ENCODE data around the gene NSG1.

- TF ChIP-seq EP300 (IDR thresholded peaks at IDR 0.05; ENCODE audit: borderline replicate concordance in 1 of 2, low read depth in 2 of 2, low read length in 2 of 2) (no peak), EZH2 (IDR thresholded peaks at IDR 0.05; ENCODE audit: low read depth, low read length, severe bottlenecking) (no peak), POLR2AphosphoS5 (IDR thresholded peaks at IDR 0.05; ENCODE audit: low read depth, low read length) (no peak), FOSL1 (IDR thresholded peaks at IDR 0.05; ENCODE audit: insufficient read depth, low read depth, low read length) (no peak), POLR2A (IDR thresholded peaks at IDR 0.05; ENCODE audit: control extremely low read depth in 1 of 2, low read depth in 2 of 2, low read length in 2 of 2) (no peak), CTCF (IDR thresholded peaks at IDR 0.05; ENCODE audit: control extremely low read depth in 1 of 3, insufficient read depth in 1 of 3, low read depth in 1 of 3, low read length in 3 of 3) (peak in 2 of 3 experiments; percentile 26 to 29; a peak in 2 of 4 replicates), BACH1 (IDR thresholded peaks at IDR 0.05; ENCODE audit: low read length) (no peak), CHD1 (IDR thresholded peaks at IDR 0.05; ENCODE audit: low read depth, low read length) (no peak), MAX (IDR thresholded peaks at IDR 0.05) (no peak), CHD2 (IDR thresholded peaks at IDR 0.05; ENCODE audit: low read length) (no peak), YY1 (IDR thresholded peaks at IDR 0.05; ENCODE audit: low read depth, low read length) (no peak), RFX5 (IDR thresholded peaks at IDR 0.05; ENCODE audit: borderline replicate concordance, low read depth, low read length) (no peak), SP2 (IDR thresholded peaks at IDR 0.05; ENCODE audit: low read length) (no peak)
Measured at GRCh38 chr4:4379540-4380087, 7.3 kb upstream of the NSG1 start.

Measured in H1 (cell line).